ENCODE results near the gene C9orf78. TPM values are rescaled to one million over a fixed set of nuclear protein-coding genes. Genes with fewer than 3 reads are reported as not detected.
"Not testable (repeated sequence)": the region's sequence is repeated elsewhere in the genome, so short reads cannot be mapped to it uniquely, and the experiment has no call there.

Gene C9orf78
- total and polyA plus RNA-seq, 2 experiments from 2014 or later = 43.8 to 47.9 TPM

DNA sequence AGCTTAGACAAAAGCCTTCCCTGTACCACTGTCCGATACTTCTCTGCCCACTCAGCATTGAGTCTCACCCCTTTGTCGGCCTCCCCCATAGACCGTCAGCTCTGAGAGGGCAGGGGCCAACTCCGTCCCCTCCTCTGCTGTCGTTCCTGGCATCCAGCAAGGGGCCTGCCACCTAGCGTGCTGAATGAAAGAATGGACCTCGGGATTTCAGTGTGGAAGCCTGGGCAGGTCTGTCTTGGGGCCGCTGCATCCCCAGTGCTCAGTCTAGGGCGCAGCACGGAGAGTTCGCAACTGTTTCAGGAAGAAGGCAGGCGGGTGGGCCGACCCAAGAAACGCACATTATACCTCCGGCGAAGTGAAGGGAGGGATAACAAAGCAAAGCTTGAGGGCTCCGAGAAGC, 33.6 kb downstream of the C9orf78 start:
- no peaks in the 10 kb centered on the region for H3K36me3 ChIP-seq (replicated peaks; ENCODE audit: insufficient read depth, low read depth)
- H3K9me2 ChIP-seq (replicated peaks; ENCODE audit: insufficient read depth) = no peaks in the 10 kb centered on the region
- H3K27ac ChIP-seq = no peak overlapping the region
- TF ChIP-seq, protein P1, sequence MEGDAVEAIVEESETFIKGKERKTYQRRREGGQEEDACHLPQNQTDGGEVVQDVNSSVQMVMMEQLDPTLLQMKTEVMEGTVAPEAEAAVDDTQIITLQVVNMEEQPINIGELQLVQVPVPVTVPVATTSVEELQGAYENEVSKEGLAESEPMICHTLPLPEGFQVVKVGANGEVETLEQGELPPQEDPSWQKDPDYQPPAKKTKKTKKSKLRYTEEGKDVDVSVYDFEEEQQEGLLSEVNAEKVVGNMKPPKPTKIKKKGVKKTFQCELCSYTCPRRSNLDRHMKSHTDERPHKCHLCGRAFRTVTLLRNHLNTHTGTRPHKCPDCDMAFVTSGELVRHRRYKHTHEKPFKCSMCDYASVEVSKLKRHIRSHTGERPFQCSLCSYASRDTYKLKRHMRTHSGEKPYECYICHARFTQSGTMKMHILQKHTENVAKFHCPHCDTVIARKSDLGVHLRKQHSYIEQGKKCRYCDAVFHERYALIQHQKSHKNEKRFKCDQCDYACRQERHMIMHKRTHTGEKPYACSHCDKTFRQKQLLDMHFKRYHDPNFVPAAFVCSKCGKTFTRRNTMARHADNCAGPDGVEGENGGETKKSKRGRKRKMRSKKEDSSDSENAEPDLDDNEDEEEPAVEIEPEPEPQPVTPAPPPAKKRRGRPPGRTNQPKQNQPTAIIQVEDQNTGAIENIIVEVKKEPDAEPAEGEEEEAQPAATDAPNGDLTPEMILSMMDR (IDR thresholded peaks at IDR 0.05; ENCODE audit: poor library complexity) = no peak
- no peak for TF ChIP-seq EZH2 (IDR thresholded peaks at IDR 0.05; ENCODE audit: borderline replicate concordance)
- no peak for TF ChIP-seq EZH2phosphoT487 (IDR thresholded peaks at IDR 0.05; ENCODE audit: low read depth, severe bottlenecking, unreplicated experiment)
- no peak overlapping the region for H2AFZ ChIP-seq
- H3K4me1 ChIP-seq (ENCODE audit: insufficient read depth) = peaks cover 6% of the 10 kb centered on the region
- H3K4me3 ChIP-seq = no peak overlapping the region
- H3K79me2 ChIP-seq = peaks cover 21% of the 10 kb centered on the region
- no peak overlapping the region for H3K4me2 ChIP-seq
- peak; percentile 2 for DNase-seq (ENCODE audit: low spot score)
- WGBS (ENCODE audit: low lambda C conversion rate, missing lambda C conversion rate) = 88% methylated on average over 17 of the region's 17 CpGs
- H3K9me3 ChIP-seq (ENCODE audit: low read depth) = no peaks in the 10 kb centered on the region
- no peaks in the 10 kb centered on the region for H3K27me3 ChIP-seq
- no peaks in the 10 kb centered on the region for H4K20me1 ChIP-seq (ENCODE audit: insufficient read depth, poor library complexity, severe bottlenecking)

DNA sequence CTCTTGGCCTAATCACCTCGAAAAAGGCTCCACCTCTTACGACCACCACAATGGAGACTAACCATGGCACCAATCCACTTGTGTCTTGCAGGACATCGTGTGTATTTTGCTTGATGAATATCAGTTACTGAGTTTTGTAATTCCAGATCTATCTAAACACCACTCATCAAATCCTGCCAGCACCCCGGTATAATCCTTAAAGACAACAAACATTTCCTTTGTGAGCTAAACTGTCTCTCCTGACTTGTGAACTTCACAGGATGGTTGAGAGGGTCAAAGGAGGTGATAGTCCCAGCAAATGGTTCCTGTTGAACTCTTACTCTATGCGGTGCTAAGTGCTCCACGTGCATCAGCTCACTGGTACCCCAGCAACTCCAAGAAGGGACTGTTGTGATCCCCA, 36.1 kb downstream of the C9orf78 start:
- no peak overlapping the region for H3K4me2 ChIP-seq
- no peaks in the 10 kb centered on the region for H3K36me3 ChIP-seq (replicated peaks; ENCODE audit: insufficient read depth, low read depth)
- no peak overlapping the region for H3K27ac ChIP-seq
- no peak overlapping the region for H3K4me3 ChIP-seq
- no peaks in the 10 kb centered on the region for H4K20me1 ChIP-seq (ENCODE audit: insufficient read depth, poor library complexity, severe bottlenecking)
- no peaks in the 10 kb centered on the region for H3K9me2 ChIP-seq (replicated peaks; ENCODE audit: insufficient read depth)
- peaks cover 3% of the 10 kb centered on the region for H3K4me1 ChIP-seq (ENCODE audit: insufficient read depth)
- WGBS (ENCODE audit: low lambda C conversion rate, missing lambda C conversion rate) = 48% methylated on average over 6 of the region's 6 CpGs
- peaks cover 7% of the 10 kb centered on the region for H3K27me3 ChIP-seq
- no peak overlapping the region for H2AFZ ChIP-seq
- no peak for DNase-seq (ENCODE audit: low spot score)
- H3K79me2 ChIP-seq = peaks cover 5% of the 10 kb centered on the region
- no peak for TF ChIP-seq EZH2 (IDR thresholded peaks at IDR 0.05; ENCODE audit: borderline replicate concordance)
- no peaks in the 10 kb centered on the region for H3K9me3 ChIP-seq (ENCODE audit: low read depth)

- not testable (repeated sequence) for H3K27ac ChIP-seq; H3K4me3 ChIP-seq; H3K4me2 ChIP-seq; H2AFZ ChIP-seq; H3K27me3 ChIP-seq; H3K4me1 ChIP-seq (ENCODE audit: insufficient read depth); H3K79me2 ChIP-seq; H3K9me3 ChIP-seq (ENCODE audit: low read depth); DNase-seq (ENCODE audit: low spot score); H4K20me1 ChIP-seq (ENCODE audit: insufficient read depth, poor library complexity, severe bottlenecking); H3K9me2 ChIP-seq (replicated peaks; ENCODE audit: insufficient read depth); H3K36me3 ChIP-seq (replicated peaks; ENCODE audit: insufficient read depth, low read depth)
- WGBS (ENCODE audit: low lambda C conversion rate, missing lambda C conversion rate) = 58% methylated on average over 2 of the region's 2 CpGs
Observed at GRCh38 chr9:129796029-129796428, 39.0 kb downstream of the C9orf78 start.

DNA sequence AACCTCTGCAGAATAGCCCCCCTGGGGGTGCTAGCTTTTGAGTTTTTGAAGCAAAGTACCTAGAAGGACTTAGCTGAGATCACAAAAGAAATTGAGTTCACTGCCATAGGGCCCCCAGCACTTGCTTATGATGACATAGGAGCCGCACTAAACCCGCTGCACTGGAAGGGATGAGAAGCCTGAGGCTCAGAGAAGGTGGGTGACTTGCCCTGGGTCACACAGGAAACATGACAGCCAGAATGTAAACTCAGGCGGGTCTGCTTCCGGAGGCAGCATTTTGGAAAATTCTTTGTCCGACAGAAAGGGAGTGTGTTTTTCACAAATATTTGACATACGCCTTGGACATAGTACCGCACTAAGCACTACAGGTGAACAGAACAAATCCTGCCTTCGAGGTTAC, 40.5 kb downstream of the C9orf78 start:
- H3K4me2 ChIP-seq = no peak overlapping the region
- no peak overlapping the region for H2AFZ ChIP-seq
- no peaks in the 10 kb centered on the region for H3K9me2 ChIP-seq (replicated peaks; ENCODE audit: insufficient read depth)
- 89% methylated on average over 8 of the region's 8 CpGs for WGBS (ENCODE audit: low lambda C conversion rate, missing lambda C conversion rate)
- no peaks in the 10 kb centered on the region for H4K20me1 ChIP-seq (ENCODE audit: insufficient read depth, poor library complexity, severe bottlenecking)
- no peak overlapping the region for H3K27ac ChIP-seq
- H3K27me3 ChIP-seq = peaks cover 7% of the 10 kb centered on the region
- DNase-seq (ENCODE audit: low spot score) = peak; percentile 1
- TF ChIP-seq EZH2 (IDR thresholded peaks at IDR 0.05; ENCODE audit: borderline replicate concordance) (no peak), EZH2phosphoT487 (IDR thresholded peaks at IDR 0.05; ENCODE audit: low read depth, severe bottlenecking, unreplicated experiment) (no peak)
- TF ChIP-seq, protein P1 (IDR thresholded peaks at IDR 0.05; ENCODE audit: poor library complexity) = no peak
- no peaks in the 10 kb centered on the region for H3K79me2 ChIP-seq
- no peak overlapping the region for H3K4me3 ChIP-seq
- no peaks in the 10 kb centered on the region for H3K9me3 ChIP-seq (ENCODE audit: low read depth)
- H3K36me3 ChIP-seq (replicated peaks; ENCODE audit: insufficient read depth, low read depth) = no peaks in the 10 kb centered on the region
- H3K4me1 ChIP-seq (ENCODE audit: insufficient read depth) = no peaks in the 10 kb centered on the region
